MG63 (cell line): ENCODE results near the gene TMTC4. TPM values are rescaled to one million over a fixed set of nuclear protein-coding genes. Genes with fewer than 3 reads are reported as not detected.
A peak's percentile ranks its signal among the peaks of the same experiment; 100 is the strongest.
"Not testable (repeated sequence)": the region's sequence is repeated elsewhere in the genome, so short reads cannot be mapped to it uniquely, and the experiment has no call there.

ENCODE experiments used
- DNase-seq: peaks from one replicate; pipeline ENCODE4 v3.0.0-alpha.2; 2020
- H3K27me3 ChIP-seq: fragments of 250-450 bp; sonication (Bioruptor Pico); 2 replicates; pipeline ENCODE4 v1.5.1; 2020; ENCODE audit warnings: mild to moderate bottlenecking, moderate library complexity
- H3K36me3 ChIP-seq: fragments of 250-450 bp; sonication (Bioruptor Pico); 2 replicates; pipeline ENCODE4 v1.5.1; 2020; ENCODE audit warnings: mild to moderate bottlenecking, moderate library complexity
- H3K4me3 ChIP-seq: fragments of 250-450 bp; sonication (Bioruptor Pico); 2 replicates; pipeline ENCODE4 v1.5.1; 2020; ENCODE audit warnings: mild to moderate bottlenecking, moderate library complexity
- H3K9me3 ChIP-seq: fragments of 250-450 bp; sonication (Bioruptor Pico); 2 replicates; pipeline ENCODE4 v1.5.1; 2020; ENCODE audit warnings: mild to moderate bottlenecking, moderate library complexity
- total RNA-seq: library from RNA; depleted of rRNA; stranded (reverse); fragments of >200 nt; shearing (Covaris generic); gene quantifications from 2 replicates; pipeline ENCODE4 v1.2.3, GENCODE V29; 2014; ENCODE audit warnings: low replicate concordance; rRNA removed

The TMTC4 gene
- total RNA-seq: 5.5 and 8.9 TPM in 2 replicates

GRCh38 chr13:100674572-100674871 is at the start of gene TMTC4:
Gene TMTC4, minus strand, starts transcription at chr13:100674795. Its CDS starts 4,433 bp downstream, at chr13:100670362.
- no peaks in the 10 kb centered on the region for H3K9me3 ChIP-seq
- H3K36me3 ChIP-seq: no peaks in the 10 kb centered on the region; the same call in 1 of the 2 replicates
- peak within 1 kb of the TSS; percentile 76 for H3K4me3 ChIP-seq
- no peak for DNase-seq
- no peaks in the 10 kb centered on the region for H3K27me3 ChIP-seq

- Histone ChIP-seq H3K9me3 (no peaks in the 10 kb centered on the region), H3K27me3 (no peaks in the 10 kb centered on the region), H3K4me3 (no peak overlapping the region), H3K36me3 (no peaks in the 10 kb centered on the region)
- DNase-seq: no peak
These were observed 47.9 kb upstream of the TMTC4 start for GRCh38 chr13:100722517-100722916.

GRCh38 chr13:100721885-100722512 is 47.4 kb upstream of the TMTC4 start:
- Histone ChIP-seq H3K4me3 (no peak overlapping the region), H3K9me3 (no peaks in the 10 kb centered on the region), H3K27me3 (no peaks in the 10 kb centered on the region), H3K36me3 (no peaks in the 10 kb centered on the region)
- peak; percentile 18 for DNase-seq

GRCh38 chr13:100715604-100716003 is 41.0 kb upstream of the TMTC4 start:
- no peak overlapping the region for H3K4me3 ChIP-seq
- DNase-seq: no peak
- H3K9me3 ChIP-seq: no peaks in the 10 kb centered on the region
- no peaks in the 10 kb centered on the region for H3K36me3 ChIP-seq
- H3K27me3 ChIP-seq: no peaks in the 10 kb centered on the region

GRCh38 chr13:100714478-100714877 is 39.9 kb upstream of the TMTC4 start:
- no peak for DNase-seq
- Histone ChIP-seq H3K27me3 (no peaks in the 10 kb centered on the region), H3K36me3 (no peaks in the 10 kb centered on the region), H3K4me3 (no peak overlapping the region), H3K9me3 (no peaks in the 10 kb centered on the region)

- DNase-seq: no peak
- Histone ChIP-seq H3K9me3 (no peaks in the 10 kb centered on the region), H3K27me3 (no peaks in the 10 kb centered on the region), H3K36me3 (no peaks in the 10 kb centered on the region), H3K4me3 (no peak overlapping the region)
These were observed 35.6 kb upstream of the TMTC4 start for GRCh38 chr13:100710176-100710575.

- DNase-seq: peak; percentile 42
- no peaks in the 10 kb centered on the region for H3K27me3 ChIP-seq
- no peak overlapping the region for H3K4me3 ChIP-seq
- no peaks in the 10 kb centered on the region for H3K36me3 ChIP-seq
- no peaks in the 10 kb centered on the region for H3K9me3 ChIP-seq
These were observed 33.5 kb upstream of the TMTC4 start for GRCh38 chr13:100707818-100708740.

- not testable (repeated sequence) for DNase-seq, H3K9me3 ChIP-seq, H3K36me3 ChIP-seq
These were observed 23.7 kb upstream of the TMTC4 start for GRCh38 chr13:100698331-100698730.

GRCh38 chr13:100695509-100695773 is 20.8 kb upstream of the TMTC4 start:
- Histone ChIP-seq H3K27me3 (no peaks in the 10 kb centered on the region), H3K9me3 (no peaks in the 10 kb centered on the region), H3K36me3 (no peaks in the 10 kb centered on the region), H3K4me3 (no peak overlapping the region)
- no peak for DNase-seq

More at GRCh38 chr13:100698331-100698730, 23.7 kb upstream of the TMTC4 start:
- H3K27me3 ChIP-seq, H3K4me3 ChIP-seq: not testable (repeated sequence)

GRCh38 chr13:100694722-100695508 is 20.3 kb upstream of the TMTC4 start:
- Histone ChIP-seq H3K36me3 (no peaks in the 10 kb centered on the region), H3K27me3 (no peaks in the 10 kb centered on the region), H3K9me3 (no peaks in the 10 kb centered on the region), H3K4me3 (no peak overlapping the region)
- DNase-seq: peak; percentile 53

- H3K4me3 ChIP-seq: no peak overlapping the region
- H3K36me3 ChIP-seq: no peaks in the 10 kb centered on the region
- DNase-seq: no peak
- peaks cover 5% of the 10 kb centered on the region for H3K9me3 ChIP-seq
- H3K27me3 ChIP-seq: no peaks in the 10 kb centered on the region
These were observed 14.6 kb upstream of the TMTC4 start for GRCh38 chr13:100689191-100689590.

GRCh38 chr13:100680131-100680530 is 5.5 kb upstream of the TMTC4 start:
- DNase-seq: no peak
- H3K27me3 ChIP-seq: no peaks in the 10 kb centered on the region; the same call in 1 of the 2 replicates

GRCh38 chr13:100677128-100677527 is 2.5 kb upstream of the TMTC4 start:
- H3K4me3 ChIP-seq, H3K9me3 ChIP-seq, H3K27me3 ChIP-seq, DNase-seq, H3K36me3 ChIP-seq: not testable (repeated sequence)

More at GRCh38 chr13:100680131-100680530, 5.5 kb upstream of the TMTC4 start:
- no peaks in the 10 kb centered on the region for H3K36me3 ChIP-seq
- no peak overlapping the region for H3K4me3 ChIP-seq
- no peaks in the 10 kb centered on the region for H3K9me3 ChIP-seq

GRCh38 chr13:100675661-100676129 is 1.1 kb upstream of the TMTC4 start:
- Histone ChIP-seq H3K9me3 (no peaks in the 10 kb centered on the region), H3K36me3 (no peaks in the 10 kb centered on the region; the same call in 1 of the 2 replicates), H3K4me3 (peak overlapping the region; percentile 76), H3K27me3 (no peaks in the 10 kb centered on the region)
- no peak for DNase-seq

GRCh38 chr13:100674872-100675660 is 471 bp upstream of the TMTC4 start:
- Histone ChIP-seq H3K36me3 (no peaks in the 10 kb centered on the region; the same call in 1 of the 2 replicates), H3K9me3 (no peaks in the 10 kb centered on the region), H3K27me3 (no peaks in the 10 kb centered on the region), H3K4me3 (peak overlapping the region; percentile 76)
- peak; percentile 99 for DNase-seq
